ENCODE results near the gene NDN.
"Not testable (repeated sequence)": the region's sequence is repeated elsewhere in the genome, so short reads cannot be mapped to it uniquely, and the experiment has no call there.

NDN gene, protein sequence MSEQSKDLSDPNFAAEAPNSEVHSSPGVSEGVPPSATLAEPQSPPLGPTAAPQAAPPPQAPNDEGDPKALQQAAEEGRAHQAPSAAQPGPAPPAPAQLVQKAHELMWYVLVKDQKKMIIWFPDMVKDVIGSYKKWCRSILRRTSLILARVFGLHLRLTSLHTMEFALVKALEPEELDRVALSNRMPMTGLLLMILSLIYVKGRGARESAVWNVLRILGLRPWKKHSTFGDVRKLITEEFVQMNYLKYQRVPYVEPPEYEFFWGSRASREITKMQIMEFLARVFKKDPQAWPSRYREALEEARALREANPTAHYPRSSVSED

DNA sequence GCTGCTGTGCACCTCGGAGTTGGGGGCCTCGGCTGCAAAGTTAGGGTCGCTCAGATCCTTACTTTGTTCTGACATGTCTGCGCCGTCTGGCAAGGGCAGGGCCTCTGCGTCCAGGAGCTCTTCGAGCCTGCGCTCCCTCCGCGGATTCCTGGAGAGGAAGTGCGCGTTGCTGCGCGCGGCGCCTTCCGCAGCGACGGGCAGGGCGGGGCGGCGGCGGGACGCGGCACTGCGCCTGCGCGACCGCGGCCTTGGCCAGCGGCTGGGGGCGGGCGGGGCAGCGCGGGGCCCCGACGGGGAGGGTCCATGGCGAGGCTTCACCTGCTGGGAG is at the start of gene NDN:
TSS of gene NDN (minus strand) at position 163 of the 328 bp plus-strand sequence. CDS start at position 75, 88 bp downstream.
- peak; percentile 82 for DNase-seq (ENCODE audit: low read depth, low spot score)

DNA sequence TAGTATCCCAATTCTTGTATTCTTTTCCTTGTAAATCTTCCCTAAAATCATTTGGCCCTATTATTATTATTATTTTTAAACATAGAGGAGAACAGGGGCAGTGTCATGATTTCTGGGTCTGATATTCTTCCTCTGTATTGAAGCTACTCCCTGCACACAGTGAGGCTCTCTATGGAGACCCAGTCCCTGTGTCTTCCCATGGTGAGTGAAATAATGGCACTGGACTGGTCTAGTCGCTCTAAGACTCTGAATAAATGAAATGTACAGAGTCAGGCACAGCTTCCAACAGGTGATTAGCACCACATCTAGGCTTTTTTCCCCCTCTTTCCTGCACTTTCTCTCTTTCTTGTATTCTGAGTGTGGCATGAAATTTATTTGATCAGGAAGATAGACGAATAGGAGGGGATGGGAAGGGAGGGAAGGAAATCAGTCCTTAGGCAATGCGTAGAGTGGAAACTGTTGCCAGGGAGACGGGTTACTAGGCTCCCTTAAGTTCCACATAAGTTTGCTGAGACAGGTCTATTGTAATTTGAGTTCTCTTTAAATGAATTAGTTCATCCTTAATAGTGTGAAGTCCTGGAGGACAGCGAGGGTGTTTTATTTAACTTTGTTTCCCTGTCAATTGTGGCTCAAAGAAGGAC is 49.0 kb upstream of the NDN start:
- no peak for DNase-seq (ENCODE audit: low read depth, low spot score)

DNA sequence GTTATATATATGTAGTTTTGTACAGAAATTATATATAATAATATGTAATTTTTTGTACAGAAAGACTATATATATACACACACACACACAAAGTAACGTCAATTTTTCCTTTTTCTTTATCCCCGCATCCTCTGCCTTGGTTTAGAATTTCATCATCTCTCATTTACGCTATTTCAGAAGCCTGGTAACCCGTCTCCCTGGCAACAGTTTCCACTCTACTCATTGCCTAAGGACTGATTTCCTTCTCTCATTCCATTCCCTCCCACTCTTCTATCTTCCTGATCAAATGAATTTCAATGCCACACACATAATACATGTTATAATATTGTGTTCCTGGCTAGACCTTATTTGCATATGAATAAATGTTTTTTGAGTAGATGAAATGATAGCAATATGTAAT is 47.8 kb upstream of the NDN start:
- DNase-seq (ENCODE audit: low read depth, low spot score) = no peak

DNA sequence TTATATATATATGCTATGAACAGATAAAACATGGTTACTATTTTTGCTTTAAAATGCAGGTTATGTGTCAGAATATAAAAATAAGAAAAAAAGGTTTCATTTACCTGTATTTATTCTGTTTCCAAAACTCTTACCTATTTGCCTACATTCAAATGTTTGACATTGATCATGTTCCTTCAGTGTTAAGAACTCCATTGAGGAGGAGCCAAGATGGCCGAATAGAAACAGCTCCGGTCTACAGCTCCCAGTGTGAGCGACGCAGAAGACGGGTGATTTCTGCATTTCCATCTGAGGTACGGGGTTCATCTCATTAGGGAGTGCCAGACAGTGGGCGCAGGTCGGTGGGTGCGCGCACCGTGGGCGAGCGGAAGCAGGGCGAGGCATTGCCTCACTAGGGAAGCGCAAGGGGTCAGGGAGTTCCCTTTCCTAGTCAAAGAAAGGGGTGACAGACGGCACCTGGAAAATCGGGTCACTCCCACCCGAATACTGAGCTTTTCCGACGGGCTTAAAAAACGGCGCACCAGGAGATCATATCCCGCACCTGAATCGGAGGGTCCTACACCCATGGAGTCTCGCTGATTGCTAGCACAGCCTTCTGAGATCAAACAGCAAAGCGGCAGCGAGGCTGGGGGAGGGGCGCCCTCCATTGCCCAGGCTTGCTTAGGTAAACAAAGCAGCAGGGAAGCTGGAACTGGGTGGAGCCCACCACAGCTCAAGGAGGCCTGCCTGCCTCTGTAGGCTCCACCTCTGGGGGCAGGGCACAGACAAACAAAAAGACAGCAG is 27.0 kb upstream of the NDN start:
- not testable (repeated sequence) for DNase-seq (ENCODE audit: low read depth, low spot score)

DNA sequence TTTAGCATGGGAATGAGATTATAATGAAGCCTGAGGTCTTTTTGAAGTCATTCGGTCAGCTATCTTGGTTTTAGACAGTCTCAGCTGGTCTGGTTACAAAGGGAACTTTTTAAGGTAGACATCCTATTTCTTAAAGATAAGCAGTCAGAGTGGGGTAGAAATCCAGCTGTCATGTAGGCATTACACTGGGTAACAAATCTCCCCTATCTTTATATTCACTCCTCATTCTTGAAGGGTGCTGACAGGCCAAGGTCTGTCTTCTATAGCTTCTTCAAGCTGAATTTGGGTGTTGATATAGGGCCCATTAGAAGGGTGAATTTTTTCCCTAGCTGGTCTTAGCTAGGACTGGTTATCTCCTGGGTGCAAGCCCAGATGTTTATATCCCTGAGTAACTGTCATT is 21.2 kb upstream of the NDN start:
- DNase-seq (ENCODE audit: low read depth, low spot score) = no peak

DNA sequence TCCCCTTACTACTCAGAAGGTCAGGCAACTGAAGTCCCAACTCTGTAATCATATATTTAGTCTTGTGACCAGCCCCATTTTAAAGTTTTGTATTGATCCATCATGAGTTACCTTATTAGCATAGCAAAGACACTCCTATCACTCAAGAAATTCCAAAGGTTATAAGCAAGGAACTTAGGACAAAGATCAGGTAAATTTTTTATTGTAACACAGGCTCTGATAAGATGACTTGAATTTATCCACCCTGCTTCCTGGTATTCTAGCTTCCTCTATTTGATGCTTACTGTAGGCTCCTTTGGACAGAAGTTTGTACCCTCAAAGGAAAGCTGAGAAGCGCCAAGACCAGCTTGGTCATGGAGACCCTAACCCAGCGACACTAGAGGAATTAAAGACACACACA is 8.2 kb upstream of the NDN start:
- no peak for DNase-seq (ENCODE audit: low read depth, low spot score)

DNA sequence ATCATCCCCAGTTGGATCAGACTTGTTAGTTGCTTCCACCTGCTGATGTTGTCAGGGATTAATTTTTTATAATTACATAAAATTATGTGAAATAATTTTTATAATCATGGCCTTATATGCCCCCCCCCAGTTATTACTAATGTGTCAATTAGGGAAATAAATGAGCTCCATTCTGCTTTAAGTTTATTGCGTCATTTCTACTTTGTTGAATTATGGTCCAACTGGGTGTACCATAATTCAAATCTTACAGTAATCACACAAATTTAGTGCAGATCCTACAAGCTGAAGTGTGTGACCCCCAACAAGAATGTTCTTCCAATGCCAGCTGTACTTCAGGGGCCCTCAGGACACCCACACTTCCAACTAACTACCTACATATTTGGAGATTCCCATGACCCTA is 7.5 kb upstream of the NDN start:
- DNase-seq (ENCODE audit: low read depth, low spot score) = no peak

DNA sequence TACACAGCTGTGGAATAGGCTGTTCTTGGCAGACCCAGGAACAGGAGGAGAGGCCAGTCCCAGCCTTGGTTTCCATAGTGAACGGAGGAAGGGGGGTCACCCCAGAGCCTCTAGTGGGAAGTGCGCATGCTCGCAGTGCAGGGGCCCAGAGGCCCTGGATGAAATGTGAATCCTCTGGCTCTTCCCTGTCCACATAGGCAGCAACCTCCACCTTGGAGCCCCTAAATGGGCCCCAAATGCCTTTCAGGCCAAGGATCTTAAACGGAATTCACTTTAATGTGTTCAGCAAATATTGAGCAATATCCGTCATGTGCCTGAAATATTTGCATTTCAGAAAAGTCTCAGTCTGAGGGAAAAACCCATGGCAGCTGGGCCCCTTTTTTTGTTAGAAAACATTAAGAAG is 3.3 kb upstream of the NDN start:
- DNase-seq (ENCODE audit: low read depth, low spot score) = peak; percentile 36

DNA sequence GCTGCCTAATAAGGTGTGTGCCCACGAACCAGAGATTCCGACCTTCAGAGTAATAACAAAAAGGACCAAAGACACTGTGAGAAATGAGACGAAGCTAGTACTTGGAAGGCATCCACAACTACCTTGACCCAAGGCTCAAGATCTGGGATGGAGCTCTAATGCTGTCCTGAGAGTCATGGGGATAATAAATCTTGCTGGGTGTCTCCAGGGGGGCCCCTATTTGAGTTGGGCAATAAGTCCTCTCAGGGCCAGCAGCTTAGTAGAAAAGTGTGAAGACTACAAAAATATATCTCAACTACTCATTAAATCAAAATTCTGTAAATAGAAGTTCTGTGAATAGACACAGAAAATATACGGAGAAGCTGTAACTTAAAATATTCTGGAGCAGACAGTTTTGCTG is 2.9 kb upstream of the NDN start:
- no peak for DNase-seq (ENCODE audit: low read depth, low spot score)

DNA sequence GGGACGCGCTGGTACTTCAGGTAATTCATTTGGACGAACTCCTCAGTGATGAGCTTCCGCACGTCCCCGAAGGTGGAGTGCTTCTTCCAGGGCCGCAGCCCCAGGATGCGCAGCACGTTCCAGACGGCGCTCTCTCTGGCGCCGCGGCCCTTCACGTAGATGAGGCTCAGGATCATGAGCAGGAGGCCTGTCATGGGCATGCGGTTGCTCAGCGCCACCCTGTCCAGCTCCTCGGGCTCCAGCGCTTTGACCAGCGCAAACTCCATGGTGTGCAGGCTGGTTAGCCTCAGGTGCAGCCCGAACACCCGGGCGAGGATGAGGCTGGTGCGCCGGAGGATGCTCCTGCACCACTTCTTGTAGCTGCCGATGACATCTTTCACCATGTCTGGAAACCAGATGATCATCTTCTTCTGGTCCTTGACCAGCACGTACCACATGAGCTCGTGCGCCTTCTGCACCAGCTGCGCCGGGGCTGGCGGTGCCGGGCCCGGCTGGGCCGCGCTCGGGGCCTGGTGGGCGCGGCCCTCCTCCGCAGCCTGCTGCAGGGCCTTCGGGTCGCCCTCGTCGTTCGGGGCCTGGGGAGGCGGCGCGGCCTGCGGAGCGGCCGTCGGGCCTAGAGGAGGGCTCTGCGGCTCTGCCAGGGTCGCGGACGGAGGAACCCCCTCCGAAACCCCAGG is 501 bp downstream of the NDN start:
- peak; percentile 44 for DNase-seq (ENCODE audit: low read depth, low spot score)

DNA sequence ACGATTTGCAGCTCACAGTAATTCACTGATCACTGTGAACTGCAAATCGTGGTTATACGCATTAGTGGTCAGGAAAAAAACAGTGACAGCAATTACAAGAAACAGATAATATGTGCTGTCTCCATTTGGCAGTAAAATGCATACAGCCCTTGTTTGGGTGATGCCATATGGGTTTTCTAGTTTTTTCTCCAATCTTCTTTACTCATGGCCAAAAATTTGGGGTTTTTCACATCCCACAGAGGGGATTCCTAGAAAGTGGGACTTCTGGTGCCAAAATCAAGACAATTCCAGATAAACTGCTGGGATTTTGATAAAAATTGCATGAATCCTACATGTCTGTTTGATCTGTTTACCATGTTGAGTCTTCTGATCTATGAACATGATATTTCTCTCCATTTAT is 15.6 kb downstream of the NDN start:
- no peak for DNase-seq (ENCODE audit: low read depth, low spot score)

DNA sequence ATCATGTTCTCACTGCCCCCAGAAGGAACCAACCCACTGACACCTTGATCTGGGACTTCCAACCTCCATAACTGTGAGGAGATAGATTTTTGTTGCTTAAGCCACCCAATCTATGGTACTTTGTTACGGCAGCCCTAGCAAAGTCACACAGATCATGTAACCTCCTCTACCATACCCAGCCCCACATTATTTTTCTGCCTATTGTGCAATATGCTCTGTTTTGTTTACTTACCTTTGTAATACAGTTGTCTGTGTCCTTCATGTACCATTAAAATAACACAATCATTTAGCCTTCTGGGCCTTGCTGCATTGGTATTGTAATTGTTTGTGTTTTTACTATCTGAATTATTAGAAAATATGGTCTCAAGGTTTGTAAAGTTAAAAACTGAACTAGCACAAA is 16.1 kb downstream of the NDN start:
- no peak for DNase-seq (ENCODE audit: low read depth, low spot score)

DNA sequence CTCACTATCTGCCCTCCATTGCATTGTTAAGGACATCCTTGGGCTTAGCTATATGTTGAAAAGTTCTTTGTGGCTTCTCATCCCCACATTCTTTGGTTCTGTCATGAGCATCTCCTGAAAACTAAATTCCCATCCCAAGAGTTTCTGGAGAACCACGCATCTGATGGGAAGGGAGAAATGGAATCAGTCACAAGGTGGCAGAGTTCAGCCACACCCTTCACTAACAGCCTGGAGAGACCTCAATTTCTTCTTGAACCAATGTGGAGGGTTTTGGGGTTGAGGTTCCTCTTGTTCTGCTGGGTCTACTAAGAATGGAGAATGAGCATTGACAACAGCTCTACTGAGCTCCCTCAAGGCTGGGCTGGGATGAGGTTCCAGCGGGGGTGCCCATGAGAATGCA is 23.9 kb downstream of the NDN start:
- no peak for DNase-seq (ENCODE audit: low read depth, low spot score)

DNA sequence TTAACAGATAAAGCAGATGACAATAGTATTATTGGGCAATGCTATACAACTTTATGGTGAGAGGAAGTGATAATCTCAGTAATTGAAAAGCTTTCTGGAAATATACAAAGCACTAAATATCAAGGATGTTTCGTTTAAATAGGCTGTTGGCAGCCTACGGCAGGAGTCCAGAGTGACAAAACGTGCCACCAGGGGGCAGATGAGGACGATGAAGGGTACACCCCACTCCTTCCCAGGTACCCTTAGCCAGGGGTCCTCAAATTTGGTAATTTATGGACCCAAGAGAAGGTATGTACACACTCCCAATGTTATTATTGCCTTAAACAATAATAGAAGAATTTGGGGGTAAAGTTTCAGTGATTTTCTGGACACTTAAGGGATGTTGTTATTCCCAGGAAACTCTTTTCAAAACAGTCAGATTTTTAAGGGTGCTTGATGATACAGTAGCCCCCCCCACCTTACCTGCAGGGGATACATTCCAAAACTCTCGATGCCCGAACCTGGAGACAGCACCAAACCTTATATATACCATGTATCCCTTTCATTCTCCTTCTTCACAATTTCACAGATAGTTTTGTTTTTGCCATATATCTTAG is 38.1 kb downstream of the NDN start:
- peak; percentile 36 for DNase-seq (ENCODE audit: low read depth, low spot score)

DNA sequence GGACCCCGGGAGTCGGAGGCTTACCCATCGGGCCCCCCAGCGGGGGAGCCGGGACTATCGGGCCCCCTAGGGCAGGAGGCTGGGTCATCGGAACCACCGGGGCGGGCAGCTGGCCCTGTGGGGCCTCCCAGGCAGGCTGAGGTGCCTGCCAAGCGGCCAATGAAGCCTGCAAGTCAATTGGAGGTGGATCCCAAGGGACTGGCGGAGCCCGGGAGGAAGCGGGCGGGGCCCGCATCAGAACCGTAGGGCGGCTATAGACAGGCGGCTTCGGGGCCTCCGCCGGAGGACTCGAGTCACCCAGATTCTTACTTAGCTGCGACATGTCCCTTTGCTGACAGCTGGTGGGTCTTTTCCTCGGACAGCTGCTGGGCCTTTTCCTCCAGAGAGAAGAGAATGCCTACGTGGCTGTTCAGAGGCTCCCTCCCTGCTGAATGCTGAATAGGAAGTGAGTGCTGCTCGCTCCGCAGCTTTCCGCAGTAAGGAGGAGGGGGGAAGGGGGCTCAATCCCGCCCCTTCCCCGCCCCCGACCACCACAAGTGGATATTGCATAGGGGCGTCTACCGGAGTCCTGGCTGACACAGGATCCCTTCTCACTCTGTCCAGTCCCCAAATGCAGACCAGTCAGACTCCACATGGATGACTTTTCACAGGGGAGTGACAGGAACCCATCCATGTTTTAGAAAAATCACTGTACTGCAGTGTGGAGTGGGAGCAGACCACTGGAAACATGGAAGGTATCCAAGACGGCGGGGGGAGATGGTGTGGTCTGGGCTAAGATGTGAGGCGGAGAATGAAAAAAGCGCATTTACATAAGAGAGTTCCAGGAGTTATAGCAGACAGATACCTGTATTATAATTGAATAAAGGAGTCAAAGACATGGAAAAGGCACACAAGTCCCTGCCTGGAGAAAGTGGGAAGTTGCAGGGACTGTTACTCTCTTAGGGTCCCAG is 39.4 kb downstream of the NDN start, which contains the start of gene MAGEL2:
TSS of gene MAGEL2 (minus strand) at position 447 of the 950 bp plus-strand sequence. CDS start at position 322, 125 bp downstream.
- DNase-seq (ENCODE audit: low read depth, low spot score) = peak; percentile 61

DNA sequence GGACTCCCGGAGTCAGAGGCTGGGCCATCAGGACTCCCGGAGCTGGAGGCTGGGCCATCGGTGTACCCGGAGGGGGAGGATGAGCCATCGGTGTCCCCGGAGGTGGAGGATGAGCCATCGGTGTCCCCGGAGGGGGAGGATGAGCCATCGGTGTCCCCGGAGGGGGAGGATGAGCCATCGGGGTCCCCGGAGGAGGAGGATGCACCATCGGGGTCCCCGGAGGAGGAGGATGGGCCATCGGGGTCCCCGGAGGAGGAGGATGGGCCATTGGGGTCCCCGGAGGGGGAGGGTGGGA is 40.2 kb downstream of the NDN start:
- no peak for DNase-seq (ENCODE audit: low read depth, low spot score)

DNA sequence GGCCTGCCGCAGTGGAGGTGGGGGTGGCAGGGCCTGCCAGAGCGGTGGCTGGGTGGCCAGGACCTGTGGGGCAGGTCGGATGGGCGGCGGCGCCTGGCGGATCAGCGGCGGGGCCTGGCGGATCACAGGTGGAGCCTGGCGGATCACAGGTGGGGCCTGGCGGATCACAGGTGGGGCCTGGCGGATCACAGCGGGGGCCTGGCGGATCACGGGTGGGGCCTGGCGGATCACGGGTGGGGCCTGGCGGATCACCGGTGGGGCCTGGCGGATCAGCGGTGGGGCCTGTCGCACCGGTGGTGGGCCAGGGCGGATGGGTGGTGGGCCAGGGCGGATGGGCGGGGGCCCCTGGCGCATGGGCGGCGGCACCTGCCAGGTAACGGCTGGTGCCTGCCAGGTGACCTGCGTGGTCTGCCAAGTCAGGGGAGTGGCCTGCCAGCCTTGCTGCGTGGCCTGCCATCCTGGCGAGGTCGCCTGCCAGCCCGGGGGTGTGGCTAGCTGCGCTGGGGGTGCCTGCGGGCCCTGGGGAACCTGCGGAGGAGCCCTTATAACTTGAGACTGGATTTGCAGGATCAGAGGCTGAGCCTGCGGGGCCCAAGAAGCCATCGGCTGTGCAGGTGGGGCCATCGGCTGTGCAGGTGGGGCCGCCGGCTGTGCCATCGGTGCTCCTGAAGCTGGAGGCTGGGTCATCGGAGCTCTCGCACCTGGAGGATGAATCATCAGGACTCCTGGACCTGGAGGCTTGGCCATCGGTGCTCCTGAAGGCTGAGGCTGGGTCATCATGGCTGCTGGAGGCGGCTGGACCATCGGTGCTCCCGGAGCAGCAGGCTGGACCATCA is 40.7 kb downstream of the NDN start:
- no peak for DNase-seq (ENCODE audit: low read depth, low spot score)

DNA sequence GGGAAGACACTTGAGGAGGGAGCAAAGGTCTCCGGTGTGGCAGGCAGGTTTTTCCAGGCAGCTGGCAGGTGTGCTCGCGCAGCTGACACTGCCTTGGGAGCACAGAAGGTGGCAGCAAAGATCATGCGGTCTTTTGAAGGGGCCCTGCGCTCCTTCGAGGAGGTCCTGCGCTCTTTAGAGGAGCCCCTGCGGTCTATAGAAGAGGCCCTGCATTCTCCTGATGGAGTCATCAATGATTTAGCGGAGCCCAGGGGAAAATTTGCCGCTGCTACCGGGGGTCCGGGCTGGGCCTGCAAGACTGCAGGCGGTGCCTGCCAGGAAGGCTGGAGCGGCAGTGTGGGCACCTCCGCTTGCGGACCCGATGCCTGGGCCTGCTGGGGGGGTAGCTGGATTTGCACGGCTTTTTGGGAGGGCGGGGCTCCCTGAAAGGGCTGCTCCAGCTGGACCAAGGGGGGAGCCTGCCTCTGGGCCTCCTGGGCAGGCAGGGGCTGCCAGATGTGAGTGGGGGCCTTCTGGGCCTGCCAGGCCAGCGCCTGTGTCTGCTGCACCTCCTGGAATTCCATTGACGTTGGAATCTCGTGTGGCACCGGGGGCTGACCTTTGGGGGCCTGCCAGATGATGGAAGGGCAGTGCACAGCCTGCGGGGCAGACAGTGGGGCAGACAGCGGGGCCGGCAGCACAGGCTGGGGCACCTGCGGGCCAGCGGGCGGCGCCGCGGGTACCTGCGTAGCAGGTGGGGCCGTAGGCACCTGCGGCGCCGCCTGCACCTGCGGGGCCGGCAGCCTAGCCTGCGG is 41.5 kb downstream of the NDN start:
- no peak for DNase-seq (ENCODE audit: low read depth, low spot score)

DNA sequence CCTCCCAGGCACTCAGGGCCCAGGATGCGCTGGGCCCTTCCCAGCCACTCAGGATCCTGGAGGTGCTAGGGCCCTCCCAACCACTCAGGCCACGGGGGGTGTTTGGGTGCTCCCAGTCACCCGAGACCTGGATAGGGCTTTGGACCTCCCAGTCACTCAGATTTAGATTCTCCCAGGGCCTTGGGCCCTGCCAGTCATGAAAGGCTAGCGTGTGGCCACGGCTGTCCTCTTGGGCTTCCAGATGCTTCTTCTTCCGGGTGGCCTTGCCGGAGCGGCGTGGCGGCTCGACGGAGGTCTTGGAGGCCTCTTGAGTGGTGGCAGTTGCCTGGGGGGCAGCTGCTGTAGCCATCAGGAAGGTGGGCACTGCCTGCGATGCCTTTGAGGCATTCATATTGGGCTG is 42.3 kb downstream of the NDN start:
- DNase-seq (ENCODE audit: low read depth, low spot score) = no peak

All from astrocyte of the hippocampus (primary cell).